Large intestine (tissue), 3 donors: ENCODE results near the gene TFRC. TPM values are rescaled to one million over a fixed set of nuclear protein-coding genes. Genes with fewer than 3 reads are reported as not detected.
"Not testable (repeated sequence)": the region's sequence is repeated elsewhere in the genome, so short reads cannot be mapped to it uniquely, and the experiment has no call there.

Experiments used
- DNase-seq, 2 donors: peaks; one replicate each; pipeline versions ENCODE4 v3.0.0 to v3.0.0-alpha.2; 2013
- H3K27ac ChIP-seq: one replicate; pipeline ENCODE4 v1.5.1; 2013; ENCODE audit warnings: low read length
- H3K27me3 ChIP-seq: 2 replicates; pipeline ENCODE4 v1.6.1; 2013; ENCODE audit warnings: low read length; ENCODE audit not compliant: control insufficient read depth, insufficient read depth
- H3K36me3 ChIP-seq: 2 replicates; pipeline ENCODE4 v1.6.1; 2013; ENCODE audit warnings: low read length; ENCODE audit not compliant: control insufficient read depth, insufficient read depth
- H3K4me1 ChIP-seq: one replicate; pipeline ENCODE4 v1.6.1; 2013; ENCODE audit warnings: low read length; ENCODE audit not compliant: control insufficient read depth, insufficient read depth
- H3K4me3 ChIP-seq: one replicate; pipeline ENCODE4 v1.5.1; 2013; ENCODE audit warnings: low read length
- H3K9me3 ChIP-seq: one replicate; pipeline ENCODE4 v1.6.1; 2013; ENCODE audit warnings: mild to moderate bottlenecking, low read depth, low read length, moderate library complexity; ENCODE audit not compliant: control insufficient read depth
- WGBS: methylation state at CpG from one replicate; pipeline ENCODE4 v1.1.5; 2013; ENCODE audit warnings: low lambda C conversion rate; ENCODE audit not compliant: insufficient coverage; 5-methylcytosine and 5-hydroxymethylcytosine counted together
- polyA plus RNA-seq: library from polyadenylated mRNA; unstranded; fragments of 120-200 nt; gene quantifications from one replicate; pipeline ENCODE4 v1.2.1, GENCODE V29; 2013

TFRC gene
- polyA plus RNA-seq, 1 donor = 73.7 TPM

GRCh38 chr3:196020373-196020772 is 61.5 kb downstream of the TFRC start:
- H3K36me3 ChIP-seq = no peaks in the 10 kb centered on the region
- H3K27ac ChIP-seq = no peak overlapping the region
- no peaks in the 10 kb centered on the region for H3K27me3 ChIP-seq
- no peak overlapping the region for H3K4me3 ChIP-seq
- H3K9me3 ChIP-seq = no peaks in the 10 kb centered on the region
- WGBS = no CpG with 5 or more reads among the region's 3 CpGs
- DNase-seq = no peak
- H3K4me1 ChIP-seq = no peaks in the 10 kb centered on the region

- not testable (repeated sequence) for H3K4me3 ChIP-seq, H3K27ac ChIP-seq, DNase-seq, H3K36me3 ChIP-seq, H3K27me3 ChIP-seq, H3K9me3 ChIP-seq, H3K4me1 ChIP-seq
- no CpG with 5 or more reads among the region's 12 CpGs for WGBS
Measured at GRCh38 chr3:196019576-196019975, 62.3 kb downstream of the TFRC start.

GRCh38 chr3:196018159-196018558 is 63.7 kb downstream of the TFRC start:
- H3K4me1 ChIP-seq, H3K27ac ChIP-seq, H3K27me3 ChIP-seq, H3K9me3 ChIP-seq, H3K4me3 ChIP-seq, H3K36me3 ChIP-seq, DNase-seq: not testable (repeated sequence)
- WGBS = no CpG with 5 or more reads among the region's 5 CpGs

GRCh38 chr3:196016485-196016884 is 65.4 kb downstream of the TFRC start:
- WGBS = no CpG with 5 or more reads among the region's 2 CpGs

GRCh38 chr3:196016059-196016458 is 65.8 kb downstream of the TFRC start:
- 100% methylated on average over 1 of the region's 1 CpG for WGBS
- no peak overlapping the region for H3K27ac ChIP-seq
- H3K9me3 ChIP-seq = no peaks in the 10 kb centered on the region
- H3K4me3 ChIP-seq = no peak overlapping the region
- no peaks in the 10 kb centered on the region for H3K27me3 ChIP-seq
- H3K4me1 ChIP-seq = no peaks in the 10 kb centered on the region
- H3K36me3 ChIP-seq = no peaks in the 10 kb centered on the region
- DNase-seq = no peak

More at GRCh38 chr3:196016485-196016884, 65.4 kb downstream of the TFRC start:
- no peaks in the 10 kb centered on the region for H3K4me1 ChIP-seq
- H3K4me3 ChIP-seq = no peak overlapping the region
- no peak for DNase-seq
- H3K27ac ChIP-seq = no peak overlapping the region
- no peaks in the 10 kb centered on the region for H3K9me3 ChIP-seq
- H3K27me3 ChIP-seq = no peaks in the 10 kb centered on the region
- no peaks in the 10 kb centered on the region for H3K36me3 ChIP-seq

GRCh38 chr3:196013587-196014487 is 68.1 kb downstream of the TFRC start:
- Histone ChIP-seq H3K36me3 (no peaks in the 10 kb centered on the region), H3K27me3 (no peaks in the 10 kb centered on the region), H3K4me3 (no peak overlapping the region), H3K9me3 (no peaks in the 10 kb centered on the region), H3K4me1 (no peaks in the 10 kb centered on the region), H3K27ac (no peak overlapping the region)
- whole genome bisulfite sequencing = no CpG with 5 or more reads among the region's 15 CpGs
- DNase-seq = no peak

GRCh38 chr3:196012941-196013476 is 68.9 kb downstream of the TFRC start:
- no peak overlapping the region for H3K27ac ChIP-seq
- no peak overlapping the region for H3K4me3 ChIP-seq
- DNase-seq = no peak
- H3K27me3 ChIP-seq = no peaks in the 10 kb centered on the region
- no peaks in the 10 kb centered on the region for H3K36me3 ChIP-seq
- no peaks in the 10 kb centered on the region for H3K9me3 ChIP-seq
- no peaks in the 10 kb centered on the region for H3K4me1 ChIP-seq
- no CpG with 5 or more reads among the region's 15 CpGs for WGBS

- DNase-seq = no peak
- H3K4me1 ChIP-seq = no peaks in the 10 kb centered on the region
- H3K9me3 ChIP-seq = no peaks in the 10 kb centered on the region
- H3K27me3 ChIP-seq = no peaks in the 10 kb centered on the region
- no peak overlapping the region for H3K27ac ChIP-seq
- 100% methylated on average over 1 of the region's 4 CpGs for WGBS
- no peaks in the 10 kb centered on the region for H3K36me3 ChIP-seq
- no peak overlapping the region for H3K4me3 ChIP-seq
Measured at GRCh38 chr3:196012481-196012880, 69.4 kb downstream of the TFRC start.

- Histone ChIP-seq H3K36me3 (no peaks in the 10 kb centered on the region), H3K27ac (no peak overlapping the region), H3K9me3 (no peaks in the 10 kb centered on the region), H3K4me3 (no peak overlapping the region), H3K27me3 (no peaks in the 10 kb centered on the region), H3K4me1 (no peaks in the 10 kb centered on the region)
- no CpG with 5 or more reads among the region's 5 CpGs for WGBS
- no peak for DNase-seq
Measured at GRCh38 chr3:196009456-196009855, 72.4 kb downstream of the TFRC start.

GRCh38 chr3:196008929-196009328 is 73.0 kb downstream of the TFRC start:
- Histone ChIP-seq H3K9me3 (no peaks in the 10 kb centered on the region), H3K4me1 (no peaks in the 10 kb centered on the region), H3K36me3 (no peaks in the 10 kb centered on the region), H3K27ac (no peak overlapping the region), H3K27me3 (no peaks in the 10 kb centered on the region), H3K4me3 (no peak overlapping the region)
- no peak for DNase-seq
- WGBS = no CpG with 5 or more reads among the region's 9 CpGs

GRCh38 chr3:196008387-196008786 is 73.5 kb downstream of the TFRC start:
- 100% methylated on average over 3 of the region's 18 CpGs for WGBS
- DNase-seq = no peak
- no peaks in the 10 kb centered on the region for H3K4me1 ChIP-seq

More at GRCh38 chr3:196008387-196008786, 73.5 kb downstream of the TFRC start:
- Histone ChIP-seq H3K9me3 (no peaks in the 10 kb centered on the region), H3K27ac (no peak overlapping the region), H3K4me3 (no peak overlapping the region), H3K27me3 (no peaks in the 10 kb centered on the region), H3K36me3 (no peaks in the 10 kb centered on the region)
